Stimulated activated naive B cell treated with anti-CD40 and anti-IgM and Interleukin-4, amounts not matched to agents 10 μg/mL and 1 μg/mL and 100 μg/mL, for 72 hours (primary cell): ENCODE data around the gene ZNF414.

ENCODE experiments used
- ATAC-seq, 2 donors: fragments of 150-1000 bp; cut with Tn5 transposase; replicated peaks; 2 replicates each; pipeline ENCODE4 v1.10.0; 2021; ENCODE audit warnings: moderate library complexity in 1 of 2
- DNase-seq: peaks from one replicate; pipeline ENCODE4 v3.0.0; 2021
- H3K27ac Mint-ChIP-seq: one replicate; pipeline ENCODE4 v1.8.0; 2022; ENCODE audit warnings: mild to moderate bottlenecking, mixed read lengths
- H3K27me3 Mint-ChIP-seq, 2 donors: one replicate each; pipeline ENCODE4 v1.8.0; 2022; ENCODE audit warnings: mixed read lengths in 2 of 2
- H3K36me3 Mint-ChIP-seq, 2 donors: one replicate each; pipeline ENCODE4 v1.8.0; 2022; ENCODE audit warnings: mixed read lengths in 2 of 2, mild to moderate bottlenecking in 1 of 2
- H3K4me1 Mint-ChIP-seq, 2 donors: one replicate each; pipeline ENCODE4 v1.8.0; 2022; ENCODE audit warnings: mixed read lengths in 2 of 2, mild to moderate bottlenecking in 1 of 2
- H3K4me3 Mint-ChIP-seq, 2 donors: one replicate each; pipeline ENCODE4 v1.8.0; 2022; ENCODE audit warnings: mild to moderate bottlenecking in 2 of 2, mixed read lengths in 2 of 2, moderate library complexity in 1 of 2
- H3K9me3 Mint-ChIP-seq, 2 donors: one replicate each; pipeline ENCODE4 v1.8.0; 2022; ENCODE audit warnings: mixed read lengths in 2 of 2, mild to moderate bottlenecking in 1 of 2

The ZNF414 gene

DNA sequence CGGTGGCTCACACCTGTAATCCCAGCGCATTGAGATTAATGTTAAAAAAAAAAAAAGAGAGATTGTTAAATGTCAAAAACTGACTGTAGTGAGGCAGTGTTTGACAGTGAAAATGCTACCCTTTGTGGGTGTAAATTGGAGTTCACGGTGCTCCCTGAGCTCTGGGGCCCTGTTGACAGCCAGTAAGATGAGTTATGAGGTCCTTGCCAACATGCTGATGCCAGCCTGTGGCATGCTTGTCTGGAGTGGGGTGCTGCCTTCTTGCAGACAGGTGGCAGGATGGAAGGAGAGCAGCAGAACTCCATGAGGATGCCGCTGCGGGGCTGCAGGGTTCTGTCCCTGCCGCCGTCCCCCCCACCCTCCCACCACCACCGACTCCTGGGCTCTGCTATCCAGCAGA lies 37.4 kb downstream of the ZNF414 start:
- H3K36me3 Mint-ChIP-seq, result peaks cover 44 to 50% of the 10 kb centered on the region in 2 donors
- peaks cover 32 to 49% of the 10 kb centered on the region in 2 donors for H3K4me1 Mint-ChIP-seq
- no peak for ATAC-seq

DNA sequence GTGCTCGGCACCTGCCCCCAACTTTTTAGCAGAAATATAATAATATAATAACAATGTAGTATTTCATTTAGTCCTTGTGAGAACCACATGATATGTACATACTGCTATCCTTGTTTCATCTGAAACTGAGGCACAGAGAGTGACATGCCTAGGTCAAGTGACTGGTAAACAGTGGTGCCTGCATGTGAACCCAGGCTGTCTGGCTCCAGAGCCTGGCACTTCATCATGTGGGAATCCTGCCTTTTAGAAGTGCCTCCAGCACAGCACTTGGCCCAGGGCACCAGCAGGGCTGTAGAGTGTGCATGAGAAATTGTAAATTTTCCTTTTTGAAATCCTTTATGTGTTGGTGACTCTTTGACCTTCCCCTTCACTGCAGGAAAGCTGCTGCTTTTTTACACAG lies 39.0 kb downstream of the ZNF414 start:
- H3K27ac Mint-ChIP-seq, result peak overlapping the region; percentile 80
- H3K36me3 Mint-ChIP-seq, result peaks cover 47 to 49% of the 10 kb centered on the region in 2 donors
- no peaks in the 10 kb centered on the region for H3K27me3 Mint-ChIP-seq
- no peaks in the 10 kb centered on the region for H3K9me3 Mint-ChIP-seq
- no peak for DNase-seq
- ATAC-seq, result no peak
- H3K4me1 Mint-ChIP-seq, result peaks cover 39 to 61% of the 10 kb centered on the region in 2 donors
- no peak overlapping the region for H3K4me3 Mint-ChIP-seq

More for the DNA sequence above, 37.4 kb downstream of the ZNF414 start:
- Mint-ChIP-seq H3K4me3 (no peak overlapping the region), H3K27me3 (no peaks in the 10 kb centered on the region), H3K9me3 (no peaks in the 10 kb centered on the region), H3K27ac (peak overlapping the region; percentile 56)
- DNase-seq, result no peak

DNA sequence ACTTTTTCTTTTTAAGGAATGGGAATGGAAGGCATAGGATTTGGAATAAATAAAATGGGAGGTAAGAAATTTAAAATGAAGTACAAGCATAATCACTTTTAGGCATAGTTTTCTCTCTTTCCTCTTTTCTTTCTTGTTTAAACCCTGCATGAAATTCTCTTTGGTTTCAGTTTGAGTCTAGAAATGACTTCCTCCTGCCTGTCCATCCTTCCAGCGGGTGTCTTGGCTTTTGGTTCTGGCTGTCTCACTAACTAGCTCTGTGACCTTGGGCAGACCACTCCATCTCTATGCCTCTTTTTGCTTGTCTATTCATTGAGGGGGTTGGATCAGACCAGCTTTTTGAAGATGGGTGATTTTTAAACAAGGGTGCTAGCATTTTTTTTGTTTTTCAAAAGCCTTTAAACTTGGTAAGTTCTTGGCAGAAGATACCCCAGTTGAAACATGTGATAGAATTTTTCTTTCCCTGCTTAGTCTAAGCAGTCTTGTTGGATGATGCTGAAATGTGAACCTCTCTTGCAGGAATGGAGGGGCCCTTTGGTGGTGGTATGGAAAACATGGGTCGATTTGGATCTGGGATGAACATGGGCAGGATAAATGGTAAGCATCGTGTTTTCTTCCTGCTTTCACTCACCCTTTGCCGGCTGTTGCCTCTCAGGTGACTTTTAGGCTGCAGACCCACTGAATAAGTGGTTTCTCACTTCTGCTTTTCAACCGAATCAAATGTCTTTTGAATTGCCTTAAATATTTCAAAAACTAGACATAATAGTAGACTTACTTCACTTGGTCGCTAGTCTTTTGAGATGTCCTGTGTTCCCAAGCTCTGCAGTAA lies 40.1 kb downstream of the ZNF414 start:
- peaks cover 57 to 58% of the 10 kb centered on the region in 2 donors for H3K36me3 Mint-ChIP-seq
- peak overlapping the region; percentile 86 for H3K27ac Mint-ChIP-seq
- peak; percentile 91 to 93 for ATAC-seq
- no peak for DNase-seq
- H3K4me1 Mint-ChIP-seq, result peaks cover 39 to 61% of the 10 kb centered on the region in 2 donors
- H3K9me3 Mint-ChIP-seq, result no peaks in the 10 kb centered on the region
- H3K4me3 Mint-ChIP-seq, result peak overlapping the region; percentile 48 to 71
- H3K27me3 Mint-ChIP-seq, result no peaks in the 10 kb centered on the region

DNA sequence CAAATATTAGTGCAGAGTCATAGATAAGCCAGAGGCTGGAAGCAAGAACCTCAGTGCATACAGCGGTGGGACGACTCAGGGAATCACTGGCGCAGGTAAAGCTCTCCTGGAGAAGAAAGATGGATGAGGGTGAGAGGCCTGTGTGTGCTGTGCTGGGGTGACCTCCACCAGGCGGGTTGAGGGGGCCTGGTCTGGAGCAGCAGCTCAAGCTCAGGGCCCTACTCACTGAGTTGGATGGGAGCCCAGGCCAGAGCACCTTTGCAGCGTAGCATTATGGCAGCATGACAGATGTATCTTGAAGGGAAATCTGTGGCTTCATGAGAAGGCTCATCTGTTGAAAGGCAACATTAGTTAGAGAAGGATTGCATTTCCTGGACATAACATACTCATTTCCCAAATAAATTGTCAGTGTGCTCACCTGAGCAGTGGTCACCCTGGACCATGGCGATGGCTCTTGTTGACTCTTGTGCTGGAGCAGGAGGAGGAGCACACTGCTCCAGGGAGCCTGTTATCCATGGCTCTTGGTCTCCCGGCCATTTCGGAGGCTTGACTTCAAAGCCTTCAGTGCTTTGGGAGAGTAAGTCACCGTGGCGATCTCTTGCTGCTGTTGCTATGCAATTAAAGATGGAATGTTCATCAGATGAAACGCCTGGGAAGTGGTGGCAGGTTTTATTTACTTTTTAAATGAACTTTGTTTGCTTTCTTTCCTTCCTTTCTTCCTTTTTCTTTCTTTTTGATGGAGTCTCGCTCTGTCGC lies 44.2 kb downstream of the ZNF414 start:
- H3K27me3 Mint-ChIP-seq, result no peaks in the 10 kb centered on the region
- H3K4me1 Mint-ChIP-seq, result peaks cover 31 to 44% of the 10 kb centered on the region in 2 donors
- DNase-seq (no peak), ATAC-seq (no peak)
- H3K36me3 Mint-ChIP-seq, result peaks cover 62 to 69% of the 10 kb centered on the region in 2 donors
- H3K27ac Mint-ChIP-seq, result peak overlapping the region; percentile 66
- no peak overlapping the region for H3K4me3 Mint-ChIP-seq
- H3K9me3 Mint-ChIP-seq, result no peaks in the 10 kb centered on the region

DNA sequence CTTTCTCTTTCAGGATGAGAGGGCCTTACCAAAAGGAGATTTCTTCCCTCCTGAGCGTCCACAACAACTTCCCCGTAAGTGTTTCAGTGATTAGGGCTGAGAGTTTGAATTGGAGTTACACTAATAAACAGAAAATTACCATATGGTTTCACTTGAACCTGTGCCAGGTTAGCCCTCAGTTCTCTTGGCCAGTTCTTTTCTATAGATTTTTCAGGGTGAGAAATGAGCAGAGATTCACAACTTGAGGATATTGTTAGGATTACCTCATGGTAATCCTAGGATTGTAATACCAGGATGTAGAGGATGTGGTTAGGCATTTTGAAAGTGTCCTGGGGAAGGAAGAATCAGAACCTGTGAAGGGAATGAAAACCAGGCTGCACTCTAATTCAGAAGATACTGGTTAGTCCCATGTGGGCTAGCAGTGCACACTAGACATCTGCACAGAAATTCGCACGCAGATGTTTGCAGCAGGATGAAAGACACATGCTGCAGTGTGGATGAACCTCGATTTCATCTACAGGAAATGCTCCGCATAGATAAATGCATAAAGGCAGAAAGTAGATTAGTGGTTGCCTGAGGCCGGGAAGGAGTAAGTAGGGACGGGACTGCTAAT lies 45.1 kb downstream of the ZNF414 start:
- Mint-ChIP-seq H3K27me3 (no peaks in the 10 kb centered on the region), H3K27ac (peak overlapping the region; percentile 6), H3K9me3 (no peaks in the 10 kb centered on the region), H3K36me3 (peaks cover 55 to 70% of the 10 kb centered on the region in 2 donors), H3K4me3 (no peak overlapping the region), H3K4me1 (peaks cover 23 to 35% of the 10 kb centered on the region in 2 donors)
- ATAC-seq (no peak), DNase-seq (no peak)

DNA sequence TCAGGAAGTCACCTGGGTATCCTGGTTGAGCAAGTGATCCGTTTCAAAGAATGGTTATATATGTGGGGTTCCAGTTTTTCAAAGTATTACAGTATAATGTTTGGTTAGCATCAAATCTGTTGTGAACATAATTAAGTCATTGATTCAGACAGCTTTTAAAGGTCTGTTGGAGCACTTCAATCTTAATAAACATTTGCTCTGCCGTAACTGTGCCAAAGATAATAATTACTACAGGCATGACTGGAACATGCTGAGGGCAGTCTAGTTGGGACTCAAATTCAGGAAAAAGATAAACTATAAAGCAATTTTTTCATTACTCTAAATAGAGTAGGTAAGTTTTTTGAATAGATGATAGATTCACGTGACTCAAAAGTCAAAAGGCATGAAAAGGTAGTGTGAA lies 45.8 kb downstream of the ZNF414 start:
- H3K4me3 Mint-ChIP-seq, result no peak overlapping the region
- H3K4me1 Mint-ChIP-seq, result peaks cover 21 to 27% of the 10 kb centered on the region in 2 donors
- H3K36me3 Mint-ChIP-seq, result peaks cover 55 to 71% of the 10 kb centered on the region in 2 donors
- no peak for DNase-seq
- no peak overlapping the region for H3K27ac Mint-ChIP-seq
- no peaks in the 10 kb centered on the region for H3K27me3 Mint-ChIP-seq
- no peaks in the 10 kb centered on the region for H3K9me3 Mint-ChIP-seq
- no peak for ATAC-seq

DNA sequence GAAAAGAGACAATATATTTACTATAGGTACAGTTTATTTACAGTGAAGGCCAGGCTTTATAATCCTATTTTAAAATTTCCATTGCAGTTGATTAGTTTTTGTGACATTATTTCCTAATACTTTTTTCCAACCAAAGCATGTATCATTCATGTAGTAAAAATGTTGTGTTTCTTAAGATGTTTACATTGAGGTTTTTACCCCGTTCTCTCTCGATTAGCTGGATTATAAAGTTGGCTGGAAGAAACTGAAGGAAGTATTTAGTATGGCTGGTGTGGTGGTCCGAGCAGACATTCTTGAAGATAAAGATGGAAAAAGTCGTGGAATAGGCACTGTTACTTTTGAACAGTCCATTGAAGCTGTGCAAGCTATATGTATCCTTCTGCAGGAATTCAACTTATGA lies 47.9 kb downstream of the ZNF414 start:
- no peak overlapping the region for H3K4me3 Mint-ChIP-seq
- no peak for DNase-seq
- H3K27me3 Mint-ChIP-seq, result no peaks in the 10 kb centered on the region
- peaks cover 60 to 76% of the 10 kb centered on the region in 2 donors for H3K36me3 Mint-ChIP-seq
- ATAC-seq, result no peak
- H3K27ac Mint-ChIP-seq, result no peak overlapping the region
- no peaks in the 10 kb centered on the region for H3K9me3 Mint-ChIP-seq
- peaks cover 7 to 17% of the 10 kb centered on the region in 2 donors for H3K4me1 Mint-ChIP-seq

DNA sequence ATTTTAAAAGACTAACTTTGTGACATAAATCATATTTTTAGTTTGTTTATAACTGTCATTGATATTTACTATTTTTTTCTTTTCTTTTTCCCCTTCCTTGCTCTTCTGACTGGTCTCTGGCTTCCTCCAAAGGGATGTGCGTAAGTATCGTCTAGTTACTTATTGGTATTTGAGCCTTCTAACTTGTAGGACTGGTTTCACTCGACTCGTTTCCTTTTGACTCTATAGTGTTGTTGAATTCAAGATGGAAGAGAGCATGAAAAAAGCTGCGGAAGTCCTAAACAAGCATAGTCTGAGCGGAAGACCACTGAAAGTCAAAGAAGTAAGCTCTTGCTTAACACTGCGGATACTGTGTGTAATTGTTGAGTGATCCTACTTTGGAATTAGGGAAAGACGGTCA lies 50.6 kb downstream of the ZNF414 start:
- ATAC-seq, result no peak
- H3K36me3 Mint-ChIP-seq, result peaks cover 46 to 56% of the 10 kb centered on the region in 2 donors
- H3K4me3 Mint-ChIP-seq, result no peak overlapping the region
- no peak for DNase-seq
- no peaks in the 10 kb centered on the region for H3K9me3 Mint-ChIP-seq
- no peak overlapping the region for H3K27ac Mint-ChIP-seq
- H3K27me3 Mint-ChIP-seq, result no peaks in the 10 kb centered on the region
- peaks cover 17 to 21% of the 10 kb centered on the region in 2 donors for H3K4me1 Mint-ChIP-seq

DNA sequence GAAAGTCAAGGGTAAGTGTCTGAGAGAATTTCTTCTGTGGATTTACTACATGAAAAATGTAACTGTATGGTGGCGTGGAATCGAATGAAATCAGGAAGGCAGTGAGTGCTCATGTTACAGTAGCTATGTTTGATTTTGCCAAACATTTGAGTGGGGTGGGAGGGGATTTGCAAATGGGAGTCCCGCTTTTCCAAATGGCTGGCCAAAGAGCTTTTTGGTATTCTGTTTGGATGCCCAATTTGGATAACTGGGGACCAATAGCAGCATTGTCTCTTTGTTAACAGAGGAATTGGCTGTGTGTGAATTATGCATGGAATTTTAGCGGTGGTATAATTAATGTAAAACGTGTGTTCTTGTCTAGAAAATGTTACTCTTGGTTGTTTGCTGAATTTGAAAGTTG lies 51.4 kb downstream of the ZNF414 start:
- peaks cover 19 to 25% of the 10 kb centered on the region in 2 donors for H3K4me1 Mint-ChIP-seq
- H3K27me3 Mint-ChIP-seq, result no peaks in the 10 kb centered on the region
- DNase-seq (no peak), ATAC-seq (no peak)
- peaks cover 40 to 52% of the 10 kb centered on the region in 2 donors for H3K36me3 Mint-ChIP-seq
- no peaks in the 10 kb centered on the region for H3K9me3 Mint-ChIP-seq
- H3K27ac Mint-ChIP-seq, result no peak overlapping the region
- H3K4me3 Mint-ChIP-seq, result no peak overlapping the region

DNA sequence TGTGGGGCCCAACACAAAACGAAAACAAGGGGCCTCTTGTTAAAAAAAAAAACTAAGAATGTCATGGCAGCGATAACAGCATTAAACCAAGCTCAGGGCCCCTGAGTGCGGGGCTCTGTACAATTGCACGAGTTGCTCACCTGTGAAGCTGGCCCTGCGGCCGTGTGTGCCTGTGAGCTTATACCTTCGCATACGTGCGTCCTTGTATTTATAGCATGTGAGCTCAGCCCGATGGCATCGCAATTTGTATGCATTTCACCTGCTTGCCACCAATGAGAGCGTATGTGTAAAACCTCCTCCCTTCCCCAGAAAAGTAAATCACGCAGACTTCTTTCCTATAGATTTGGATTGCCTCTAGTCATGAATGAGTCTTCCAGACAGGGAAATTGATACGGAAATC lies 52.1 kb downstream of the ZNF414 start:
- H3K9me3 Mint-ChIP-seq, result no peaks in the 10 kb centered on the region
- ATAC-seq (no peak), DNase-seq (no peak)
- no peaks in the 10 kb centered on the region for H3K27me3 Mint-ChIP-seq
- no peak overlapping the region for H3K4me3 Mint-ChIP-seq
- no peak overlapping the region for H3K27ac Mint-ChIP-seq
- H3K4me1 Mint-ChIP-seq, result peaks cover 19 to 25% of the 10 kb centered on the region in 2 donors
- H3K36me3 Mint-ChIP-seq, result peaks cover 33 to 47% of the 10 kb centered on the region in 2 donors

DNA sequence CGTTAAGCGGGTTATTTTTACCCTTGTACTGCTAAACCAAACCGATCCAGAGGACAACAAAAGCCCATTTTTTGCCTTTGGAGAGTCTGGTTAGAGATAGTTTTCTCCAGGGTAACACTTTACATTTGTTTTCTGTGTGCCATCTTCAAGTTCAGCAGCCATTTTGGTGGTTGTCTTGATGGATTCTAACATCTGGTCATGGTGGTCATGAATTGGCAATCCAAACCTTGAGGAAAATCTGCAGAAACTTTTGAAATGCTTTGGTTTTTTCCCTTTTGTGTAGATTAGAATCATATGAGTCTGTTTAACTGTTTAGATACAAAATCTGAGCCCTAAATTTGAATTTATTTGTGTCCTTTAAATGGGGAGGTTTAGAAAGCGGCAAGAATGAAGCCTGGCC lies 52.6 kb downstream of the ZNF414 start:
- no peak for ATAC-seq
- H3K36me3 Mint-ChIP-seq, result peaks cover 30 to 45% of the 10 kb centered on the region in 2 donors

DNA sequence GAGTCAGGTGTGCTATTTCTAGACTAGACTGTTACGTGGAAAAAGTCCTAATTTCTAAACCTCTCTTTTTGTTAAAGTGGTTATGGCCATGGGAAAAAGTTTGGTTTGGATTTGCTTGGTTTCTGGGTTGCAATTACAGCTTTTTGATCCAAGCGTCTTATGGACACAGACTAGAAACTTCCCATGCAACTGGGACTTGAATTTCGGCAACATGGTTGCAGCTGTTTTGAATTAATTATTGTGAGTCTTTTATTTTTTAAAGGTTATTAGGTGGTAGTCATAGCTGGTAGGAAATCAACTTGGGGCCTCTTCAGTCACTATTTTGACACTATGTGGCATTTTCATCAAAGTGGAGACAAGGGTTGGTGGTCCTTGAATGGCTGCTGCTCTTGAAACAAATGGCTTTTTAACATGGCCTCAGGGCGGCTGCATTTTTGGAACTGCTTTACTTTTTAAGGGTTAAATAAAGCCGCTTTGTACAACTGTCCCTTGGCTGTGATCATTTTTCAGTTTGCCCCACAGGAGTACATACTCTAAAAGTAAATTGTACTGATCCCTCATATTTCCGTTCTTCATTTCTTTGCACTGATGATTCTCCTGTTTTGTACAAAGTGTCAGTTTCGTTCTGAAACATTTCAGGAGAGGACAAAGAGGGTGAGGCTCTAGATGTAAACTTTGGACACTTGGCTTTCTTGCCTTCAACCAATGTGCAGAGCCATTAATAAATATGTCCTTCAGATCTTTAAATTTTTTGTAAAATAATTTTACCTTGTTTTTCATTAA lies 53.3 kb downstream of the ZNF414 start:
- no peak for ATAC-seq
- no peaks in the 10 kb centered on the region for H3K9me3 Mint-ChIP-seq
- no peak for DNase-seq
- no peak overlapping the region for H3K4me3 Mint-ChIP-seq
- no peaks in the 10 kb centered on the region for H3K27me3 Mint-ChIP-seq
- no peak overlapping the region for H3K27ac Mint-ChIP-seq
- peaks cover 21 to 36% of the 10 kb centered on the region in 2 donors for H3K4me1 Mint-ChIP-seq
- peaks cover 28 to 45% of the 10 kb centered on the region in 2 donors for H3K36me3 Mint-ChIP-seq

More for the DNA sequence above, 52.6 kb downstream of the ZNF414 start:
- Mint-ChIP-seq H3K9me3 (no peaks in the 10 kb centered on the region), H3K27me3 (no peaks in the 10 kb centered on the region), H3K27ac (no peak overlapping the region), H3K4me3 (no peak overlapping the region), H3K4me1 (peaks cover 21 to 30% of the 10 kb centered on the region in 2 donors)
- DNase-seq, result no peak
